Measurements from ENCODE around the gene ILRUN. TPM values are rescaled to one million over a fixed set of nuclear protein-coding genes. Genes with fewer than 3 reads are reported as not detected.
"Not testable (repeated sequence)": the region's sequence is repeated elsewhere in the genome, so short reads cannot be mapped to it uniquely, and the experiment has no call there.

The ILRUN gene
- total RNA-seq, 4 donors from 2014 or later, result 34.8 to 81.0 (median 52.9) TPM

- in situ Hi-C loops (cut with MboI; ENCODE audit: low pct_ligation_motif_present in 1 of 4, low pct_unique_long_range_greater_than_20kb in 1 of 4, low sequenced_read_pairs in 3 of 4) (no loop called here), intact Hi-C loops (cut with DNase I; ENCODE audit: low total_unique reads) (no loop called here)
- TF ChIP-seq, protein P1, sequence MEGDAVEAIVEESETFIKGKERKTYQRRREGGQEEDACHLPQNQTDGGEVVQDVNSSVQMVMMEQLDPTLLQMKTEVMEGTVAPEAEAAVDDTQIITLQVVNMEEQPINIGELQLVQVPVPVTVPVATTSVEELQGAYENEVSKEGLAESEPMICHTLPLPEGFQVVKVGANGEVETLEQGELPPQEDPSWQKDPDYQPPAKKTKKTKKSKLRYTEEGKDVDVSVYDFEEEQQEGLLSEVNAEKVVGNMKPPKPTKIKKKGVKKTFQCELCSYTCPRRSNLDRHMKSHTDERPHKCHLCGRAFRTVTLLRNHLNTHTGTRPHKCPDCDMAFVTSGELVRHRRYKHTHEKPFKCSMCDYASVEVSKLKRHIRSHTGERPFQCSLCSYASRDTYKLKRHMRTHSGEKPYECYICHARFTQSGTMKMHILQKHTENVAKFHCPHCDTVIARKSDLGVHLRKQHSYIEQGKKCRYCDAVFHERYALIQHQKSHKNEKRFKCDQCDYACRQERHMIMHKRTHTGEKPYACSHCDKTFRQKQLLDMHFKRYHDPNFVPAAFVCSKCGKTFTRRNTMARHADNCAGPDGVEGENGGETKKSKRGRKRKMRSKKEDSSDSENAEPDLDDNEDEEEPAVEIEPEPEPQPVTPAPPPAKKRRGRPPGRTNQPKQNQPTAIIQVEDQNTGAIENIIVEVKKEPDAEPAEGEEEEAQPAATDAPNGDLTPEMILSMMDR (IDR thresholded peaks at IDR 0.05), result no peak
- TF ChIP-seq EP300 (IDR thresholded peaks at IDR 0.05; ENCODE audit: low read depth), result no peak
- TF ChIP-seq POLR2A (IDR thresholded peaks at IDR 0.05), result no peak
- no peak for TF ChIP-seq POLR2AphosphoS5 (IDR thresholded peaks at IDR 0.05)
- Histone ChIP-seq H3K4me3 (no peak overlapping the region), H3K36me3 (no peaks in the 10 kb centered on the region), H3K27me3 (no peaks in the 10 kb centered on the region), H3K27ac (no peak overlapping the region), H3K9me3 (no peaks in the 10 kb centered on the region), H3K4me1 (no peaks in the 10 kb centered on the region)
- no peak for DNase-seq
- 87% methylated on average over 1 of the region's 1 CpG; no CpG with 5 or more reads in 1 of the 2 donors for WGBS, 2 donors (ENCODE audit: low coverage in 1 of 2)
These were observed 29.5 kb upstream of the ILRUN start for GRCh38 chr6:34726055-34726454.

- intact Hi-C loops (cut with DNase I; ENCODE audit: low total_unique reads) (no loop called here), in situ Hi-C loops (cut with MboI; ENCODE audit: low pct_ligation_motif_present in 1 of 4, low pct_unique_long_range_greater_than_20kb in 1 of 4, low sequenced_read_pairs in 3 of 4) (no loop called here)
- no peak for DNase-seq
- H3K27ac ChIP-seq, result no peak overlapping the region
- no peaks in the 10 kb centered on the region for H3K36me3 ChIP-seq
- no peaks in the 10 kb centered on the region for H3K9me3 ChIP-seq
- H3K27me3 ChIP-seq, result no peaks in the 10 kb centered on the region
- TF ChIP-seq, protein P1 (IDR thresholded peaks at IDR 0.05), result no peak
- no peak for TF ChIP-seq POLR2AphosphoS5 (IDR thresholded peaks at IDR 0.05)
- no peak for TF ChIP-seq POLR2A (IDR thresholded peaks at IDR 0.05)
- TF ChIP-seq EP300 (IDR thresholded peaks at IDR 0.05; ENCODE audit: low read depth), result no peak
- no peak overlapping the region for H3K4me3 ChIP-seq
- WGBS, 2 donors (ENCODE audit: low coverage in 1 of 2), result 54 to 56% methylated on average over 2 of the region's 2 CpGs
- no peaks in the 10 kb centered on the region for H3K4me1 ChIP-seq
These were observed 26.6 kb upstream of the ILRUN start for GRCh38 chr6:34723203-34723602.

GRCh38 chr6:34722451-34722850, 25.9 kb upstream of the ILRUN start:
- H3K27ac ChIP-seq, result no peak overlapping the region
- no peaks in the 10 kb centered on the region for H3K4me1 ChIP-seq
- intact Hi-C loops (cut with DNase I; ENCODE audit: low total_unique reads) (no loop called here), in situ Hi-C loops (cut with MboI; ENCODE audit: low pct_ligation_motif_present in 1 of 4, low pct_unique_long_range_greater_than_20kb in 1 of 4, low sequenced_read_pairs in 3 of 4) (no loop called here)
- H3K9me3 ChIP-seq, result no peaks in the 10 kb centered on the region
- no peaks in the 10 kb centered on the region for H3K27me3 ChIP-seq
- no peak overlapping the region for H3K4me3 ChIP-seq
- no peak for TF ChIP-seq POLR2A (IDR thresholded peaks at IDR 0.05)
- TF ChIP-seq POLR2AphosphoS5 (IDR thresholded peaks at IDR 0.05), result no peak
- H3K36me3 ChIP-seq, result no peaks in the 10 kb centered on the region
- WGBS, 2 donors (ENCODE audit: low coverage in 1 of 2), result 88 to 90% methylated on average over 5 to 8 of the region's 8 CpGs
- DNase-seq, result no peak

DNA sequence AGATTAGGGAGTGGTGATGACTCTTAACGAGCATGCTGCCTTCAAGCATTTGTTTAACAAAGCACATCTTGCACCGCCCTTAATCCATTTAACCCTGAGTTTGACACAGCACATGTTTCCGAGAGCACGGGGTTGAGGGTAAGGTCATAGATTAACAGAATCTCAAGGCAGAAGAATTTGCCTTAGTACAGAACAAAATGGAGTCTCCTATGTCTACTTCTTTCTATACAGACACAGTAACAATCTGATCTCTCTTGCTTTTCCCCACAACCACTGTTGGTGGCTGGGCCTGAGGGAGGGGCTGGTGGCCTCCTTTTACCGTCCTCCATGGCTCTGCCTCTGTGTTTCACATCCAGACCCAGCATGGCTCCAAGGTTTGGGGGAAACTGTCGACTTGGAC, 23.6 kb upstream of the ILRUN start:
- H3K9me3 ChIP-seq; H3K4me3 ChIP-seq; H3K27me3 ChIP-seq; H3K27ac ChIP-seq; H3K36me3 ChIP-seq; H3K4me1 ChIP-seq; DNase-seq; in situ Hi-C loops (cut with MboI; ENCODE audit: low pct_ligation_motif_present in 1 of 4, low pct_unique_long_range_greater_than_20kb in 1 of 4, low sequenced_read_pairs in 3 of 4); intact Hi-C loops (cut with DNase I; ENCODE audit: low total_unique reads): not testable (repeated sequence)
- WGBS, 2 donors (ENCODE audit: low coverage in 1 of 2), result 65% methylated on average over 6 of the region's 6 CpGs; no CpG with 5 or more reads in 1 of the 2 donors

DNA sequence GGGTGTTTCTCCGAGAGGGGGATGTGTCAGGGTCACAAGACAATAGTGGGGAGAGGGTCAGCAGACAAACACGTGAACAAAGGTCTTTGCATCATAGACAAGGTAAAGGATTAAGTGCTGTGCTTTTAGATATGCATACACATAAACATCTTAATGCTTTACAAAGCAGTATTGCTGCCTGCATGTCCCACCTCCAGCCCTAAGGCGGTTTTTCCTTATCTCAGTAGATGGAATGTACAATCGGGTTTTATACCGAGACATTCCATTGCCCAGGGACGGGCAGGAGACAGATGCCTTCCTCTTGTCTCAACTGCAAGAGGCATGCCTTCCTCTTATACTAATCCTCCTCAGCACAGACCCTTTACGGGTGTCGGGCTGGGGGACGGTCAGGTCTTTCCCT, 23.1 kb upstream of the ILRUN start:
- intact Hi-C loops (cut with DNase I; ENCODE audit: low total_unique reads); H3K27ac ChIP-seq; H3K4me1 ChIP-seq; H3K36me3 ChIP-seq; H3K9me3 ChIP-seq; H3K4me3 ChIP-seq; DNase-seq; in situ Hi-C loops (cut with MboI; ENCODE audit: low pct_ligation_motif_present in 1 of 4, low pct_unique_long_range_greater_than_20kb in 1 of 4, low sequenced_read_pairs in 3 of 4); H3K27me3 ChIP-seq: not testable (repeated sequence)
- 46% methylated on average over 7 of the region's 9 CpGs; no CpG with 5 or more reads in 1 of the 2 donors for WGBS, 2 donors (ENCODE audit: low coverage in 1 of 2)

DNA sequence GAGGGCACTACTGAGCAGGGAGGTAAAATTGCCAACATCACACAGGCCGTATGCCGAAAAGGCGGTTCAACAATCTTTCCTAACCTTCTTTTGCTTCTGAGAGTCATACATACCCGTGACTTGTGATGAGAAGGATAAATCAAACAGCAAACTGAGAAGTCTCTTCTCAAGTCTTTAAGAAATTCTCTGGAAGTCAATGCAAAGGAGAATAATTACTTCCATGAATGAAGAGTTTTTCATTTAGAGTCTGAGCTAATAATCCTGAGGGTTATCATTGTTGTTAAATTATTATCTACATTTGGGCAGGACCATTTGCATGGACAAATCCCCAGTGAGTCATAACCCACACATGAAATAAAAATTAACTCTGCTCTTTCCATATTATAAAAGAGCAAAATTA, 22.4 kb upstream of the ILRUN start:
- DNase-seq, result no peak
- no peaks in the 10 kb centered on the region for H3K9me3 ChIP-seq
- in situ Hi-C loops (cut with MboI; ENCODE audit: low pct_ligation_motif_present in 1 of 4, low pct_unique_long_range_greater_than_20kb in 1 of 4, low sequenced_read_pairs in 3 of 4), result no loop called here
- TF ChIP-seq, protein P1 (IDR thresholded peaks at IDR 0.05), result no peak
- TF ChIP-seq POLR2AphosphoS5 (IDR thresholded peaks at IDR 0.05) (no peak), EP300 (IDR thresholded peaks at IDR 0.05; ENCODE audit: low read depth) (no peak), POLR2A (IDR thresholded peaks at IDR 0.05) (no peak)
- H3K27me3 ChIP-seq, result no peaks in the 10 kb centered on the region
- intact Hi-C loops (cut with DNase I; ENCODE audit: low total_unique reads), result no loop called here
- H3K27ac ChIP-seq, result no peak overlapping the region
- H3K36me3 ChIP-seq, result no peaks in the 10 kb centered on the region
- no peak overlapping the region for H3K4me3 ChIP-seq
- 86 to 89% methylated on average over 4 of the region's 4 CpGs for WGBS, 2 donors (ENCODE audit: low coverage in 1 of 2)
- no peaks in the 10 kb centered on the region for H3K4me1 ChIP-seq

Data from transverse colon (tissue), 4 donors.